Measurements from ENCODE around the gene ODR4.
A peak's percentile ranks its signal among the peaks of the same experiment; 100 is the strongest.

Gene ODR4

DNA sequence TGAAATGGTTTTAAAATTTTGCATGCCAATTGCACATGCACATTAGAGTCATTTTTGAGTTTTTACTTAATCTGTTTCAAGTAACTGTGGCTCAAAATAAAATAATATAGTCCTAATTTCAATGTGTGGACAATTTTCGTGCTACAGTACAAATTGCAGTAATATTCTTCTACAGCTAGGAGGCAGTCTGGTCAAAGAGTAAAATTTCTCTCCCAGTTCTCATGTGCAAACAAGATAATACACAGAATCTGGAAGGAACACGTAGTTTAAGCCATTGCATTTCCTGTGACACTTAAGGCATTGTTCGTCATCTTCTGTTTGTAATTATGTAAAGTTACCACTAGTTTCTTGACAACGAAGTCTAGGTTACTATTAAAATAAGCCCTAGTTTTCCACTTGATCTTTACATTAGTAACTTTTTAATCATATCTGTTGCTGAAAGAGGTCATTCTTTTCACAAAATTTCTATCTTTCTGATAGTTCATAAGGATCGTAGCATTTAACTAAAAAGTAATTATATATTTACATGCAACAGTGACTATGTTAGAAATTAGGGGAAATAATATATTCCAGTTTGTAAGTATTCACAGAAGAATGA lies 28.9 kb downstream of the ODR4 start:
- H3K4me3 ChIP-seq (ENCODE audit: low read depth, low read length) = no peak overlapping the region
- TF ChIP-seq, protein P1, sequence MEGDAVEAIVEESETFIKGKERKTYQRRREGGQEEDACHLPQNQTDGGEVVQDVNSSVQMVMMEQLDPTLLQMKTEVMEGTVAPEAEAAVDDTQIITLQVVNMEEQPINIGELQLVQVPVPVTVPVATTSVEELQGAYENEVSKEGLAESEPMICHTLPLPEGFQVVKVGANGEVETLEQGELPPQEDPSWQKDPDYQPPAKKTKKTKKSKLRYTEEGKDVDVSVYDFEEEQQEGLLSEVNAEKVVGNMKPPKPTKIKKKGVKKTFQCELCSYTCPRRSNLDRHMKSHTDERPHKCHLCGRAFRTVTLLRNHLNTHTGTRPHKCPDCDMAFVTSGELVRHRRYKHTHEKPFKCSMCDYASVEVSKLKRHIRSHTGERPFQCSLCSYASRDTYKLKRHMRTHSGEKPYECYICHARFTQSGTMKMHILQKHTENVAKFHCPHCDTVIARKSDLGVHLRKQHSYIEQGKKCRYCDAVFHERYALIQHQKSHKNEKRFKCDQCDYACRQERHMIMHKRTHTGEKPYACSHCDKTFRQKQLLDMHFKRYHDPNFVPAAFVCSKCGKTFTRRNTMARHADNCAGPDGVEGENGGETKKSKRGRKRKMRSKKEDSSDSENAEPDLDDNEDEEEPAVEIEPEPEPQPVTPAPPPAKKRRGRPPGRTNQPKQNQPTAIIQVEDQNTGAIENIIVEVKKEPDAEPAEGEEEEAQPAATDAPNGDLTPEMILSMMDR (IDR thresholded peaks at IDR 0.05; ENCODE audit: low read depth, low read length, missing control alignments) = peak; percentile 63
- DNase-seq (ENCODE audit: low read depth) = peak; percentile 8

DNA sequence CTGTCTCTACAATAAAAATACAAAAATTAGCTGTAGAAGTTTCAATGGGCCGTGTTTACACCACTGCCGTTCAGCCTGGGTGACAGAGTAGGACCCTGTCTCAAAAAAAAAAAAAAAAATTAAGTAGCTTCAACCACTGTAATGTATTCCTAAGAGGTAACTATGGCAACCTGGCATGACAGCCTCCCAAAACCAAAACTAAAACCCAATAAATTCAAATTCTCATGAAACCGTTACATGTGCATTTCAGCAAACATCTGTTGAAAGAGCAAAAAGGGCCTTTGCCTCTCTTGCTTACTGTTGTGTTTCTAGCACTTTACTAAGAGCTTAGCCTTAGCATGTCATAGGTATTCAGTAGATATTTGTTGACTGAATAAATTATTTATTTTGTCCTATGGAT lies 33.5 kb downstream of the ODR4 start:
- no peak overlapping the region for H3K4me3 ChIP-seq (ENCODE audit: low read depth, low read length)
- peak; percentile 3 for DNase-seq (ENCODE audit: low read depth)
- TF ChIP-seq, protein P1 (IDR thresholded peaks at IDR 0.05; ENCODE audit: low read depth, low read length, missing control alignments) = no peak

DNA sequence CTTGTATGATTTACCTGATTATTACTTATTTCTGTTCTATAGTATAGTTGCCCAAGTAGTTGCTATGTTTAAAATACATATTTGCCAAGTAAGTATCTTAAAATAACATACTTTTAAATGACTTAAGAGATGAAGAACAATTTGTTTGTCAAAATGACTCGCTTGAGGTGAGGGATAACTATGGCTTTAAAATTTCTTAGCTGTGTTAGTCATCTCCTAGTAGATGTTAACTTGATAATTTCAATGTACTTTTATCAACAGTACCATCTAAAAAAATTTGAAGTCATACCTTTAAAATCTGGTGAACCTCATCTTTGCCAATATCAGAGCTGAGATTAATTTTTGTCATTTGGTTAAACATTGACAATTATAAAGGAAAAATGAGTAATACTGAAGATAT lies 37.7 kb downstream of the ODR4 start:
- no peak for DNase-seq (ENCODE audit: low read depth)
- TF ChIP-seq, protein P1 (IDR thresholded peaks at IDR 0.05; ENCODE audit: low read depth, low read length, missing control alignments) = no peak
- H3K4me3 ChIP-seq (ENCODE audit: low read depth, low read length) = no peak overlapping the region

DNA sequence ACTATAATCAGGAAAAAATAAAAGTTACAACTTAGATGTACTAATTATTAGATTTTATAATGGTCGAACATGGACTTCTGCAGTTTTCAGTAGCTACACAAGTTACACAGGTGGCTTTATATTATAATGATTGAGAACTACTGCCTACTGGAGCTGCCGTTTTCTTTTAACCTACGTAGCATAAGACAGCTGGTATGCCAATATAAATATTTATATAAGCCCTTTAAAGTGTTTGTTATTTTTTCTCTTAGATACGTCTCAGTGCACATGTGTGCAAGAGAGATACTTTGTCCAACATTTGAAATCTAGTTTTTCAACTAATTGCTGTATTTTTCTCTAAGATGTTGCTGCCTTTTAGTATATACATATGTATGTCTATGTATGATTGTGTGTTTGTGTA lies 42.9 kb downstream of the ODR4 start:
- no peak overlapping the region for H3K4me3 ChIP-seq (ENCODE audit: low read depth, low read length)
- TF ChIP-seq, protein P1 (IDR thresholded peaks at IDR 0.05; ENCODE audit: low read depth, low read length, missing control alignments) = no peak
- DNase-seq (ENCODE audit: low read depth) = no peak

DNA sequence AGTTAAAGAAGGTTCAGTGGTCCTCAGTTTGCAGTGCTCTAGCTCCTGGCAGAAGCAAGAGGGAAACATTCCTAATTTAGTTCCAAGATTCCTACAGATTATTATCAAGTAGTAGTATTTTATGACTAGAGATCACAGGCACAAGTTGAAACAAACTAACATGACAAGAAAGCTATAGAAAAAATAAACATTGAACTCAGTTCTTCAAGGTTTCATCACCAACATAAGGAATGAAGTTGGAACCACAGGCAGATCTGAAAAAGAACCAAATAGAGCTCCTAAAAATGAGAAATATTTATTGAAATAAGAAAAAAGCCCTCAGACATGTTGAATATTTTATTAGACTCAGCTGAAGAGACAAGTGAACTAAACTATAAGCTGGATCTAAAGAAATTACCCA lies 44.7 kb downstream of the ODR4 start:
- DNase-seq (ENCODE audit: low read depth) = no peak

DNA sequence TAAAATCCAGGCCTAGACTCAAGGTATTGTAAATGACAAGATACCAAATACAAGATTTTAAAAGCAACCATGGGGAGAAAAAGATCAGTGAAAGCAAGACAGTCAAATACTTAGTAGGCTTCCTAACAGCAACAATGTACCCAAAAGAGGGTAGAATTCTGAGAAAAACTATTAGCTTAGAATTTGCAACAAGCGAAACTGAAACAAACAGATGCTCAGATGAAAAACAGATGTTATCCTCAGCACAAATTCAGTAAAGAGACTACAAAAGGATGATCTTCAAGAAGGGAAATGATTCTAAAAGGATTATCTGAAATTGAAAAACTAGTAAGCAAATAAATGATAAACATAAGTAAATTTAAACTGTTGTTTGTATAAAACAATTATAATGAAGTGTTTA lies 45.3 kb downstream of the ODR4 start:
- TF ChIP-seq, protein P1 (IDR thresholded peaks at IDR 0.05; ENCODE audit: low read depth, low read length, missing control alignments) = no peak

More for the DNA sequence above, 44.7 kb downstream of the ODR4 start:
- H3K4me3 ChIP-seq (ENCODE audit: low read depth, low read length) = no peak overlapping the region
- TF ChIP-seq, protein P1 (IDR thresholded peaks at IDR 0.05; ENCODE audit: low read depth, low read length, missing control alignments) = no peak

DNA sequence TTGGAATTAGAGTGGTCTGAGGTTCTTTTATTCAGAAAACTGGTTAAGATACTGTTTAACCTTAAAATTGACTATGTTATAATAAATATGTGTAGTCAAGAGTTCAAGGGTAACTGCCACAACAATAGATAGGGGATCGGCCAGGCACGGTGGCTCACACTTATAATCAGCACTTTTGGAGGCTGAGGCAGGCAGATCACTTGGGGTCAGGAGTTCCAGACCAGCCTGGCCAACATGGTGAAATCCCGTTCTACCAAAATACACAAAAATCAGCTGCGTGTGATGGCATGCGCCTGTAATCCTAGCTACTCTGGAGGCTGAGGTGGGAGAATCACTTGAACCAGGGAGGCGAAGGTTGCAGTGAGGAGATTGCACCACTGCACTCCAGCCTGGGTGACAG lies 45.8 kb downstream of the ODR4 start:
- TF ChIP-seq, protein P1 (IDR thresholded peaks at IDR 0.05; ENCODE audit: low read depth, low read length, missing control alignments) = no peak
- no peak overlapping the region for H3K4me3 ChIP-seq (ENCODE audit: low read depth, low read length)
- DNase-seq (ENCODE audit: low read depth) = no peak

More for the DNA sequence above, 45.3 kb downstream of the ODR4 start:
- DNase-seq (ENCODE audit: low read depth) = peak; percentile 35
- no peak overlapping the region for H3K4me3 ChIP-seq (ENCODE audit: low read depth, low read length)

Data from GM12864 (cell line).